ENCODE measurements around the gene RUNX3. TPM values are rescaled to one million over a fixed set of nuclear protein-coding genes. Genes with fewer than 3 reads are reported as not detected.

RUNX3 gene
- total RNA-seq, 1 experiment from 2014 or later: 22.6 TPM

GRCh38 chr1:24910210-24910609, 19.9 kb downstream of the RUNX3 start:
- Histone ChIP-seq H3K27ac (ENCODE audit: low read depth, low read length) (no peak overlapping the region), H3K4me1 (ENCODE audit: control insufficient read depth in 1 of 2, insufficient read depth in 2 of 2, low read length in 2 of 2) (no peaks in the 10 kb centered on the region), H2AFZ (ENCODE audit: low read depth, low read length, poor library complexity, severe bottlenecking) (no peak overlapping the region), H3K27me3 (ENCODE audit: insufficient read depth, low read length) (no peaks in the 10 kb centered on the region), H3K79me2 (ENCODE audit: insufficient read depth, low read length) (no peaks in the 10 kb centered on the region), H4K20me1 (ENCODE audit: insufficient read depth) (no peaks in the 10 kb centered on the region), H3K36me3 (ENCODE audit: control insufficient read depth in 1 of 2, insufficient read depth in 2 of 2, low read length in 2 of 2) (peaks cover 0 to 5% of the 10 kb centered on the region in 2 experiments; a peak in 1 of 4 replicates), H3K4me3 (replicated peaks in 1 of 2; ENCODE audit: low read depth in 1 of 2, low read length in 2 of 2) (no peak overlapping the region), H3K9me3 (ENCODE audit: control insufficient read depth in 1 of 2, insufficient read depth in 1 of 2, low read depth in 1 of 2, low read length in 2 of 2) (no peaks in the 10 kb centered on the region; a peak in 1 of 4 replicates), H3K9ac (ENCODE audit: low read length) (no peak overlapping the region), H3K4me2 (ENCODE audit: low read length) (no peak overlapping the region), H3K9me2 (ENCODE audit: insufficient read depth) (no peaks in the 10 kb centered on the region)
- no peak for DNase-seq (ENCODE audit: low read depth, low spot score)
- RAD21 ChIA-PET (ENCODE audit: low non-redundant PET in 1 of 2, low total read pairs in 2 of 2, uncharacterized antibody in 2 of 2, unreplicated experiment in 2 of 2): interaction anchor here in 1 of 2 experiments (0.5 kb wide), 1 partner anchor 58 kb away, joined by 3 read pairs; no protein-coding TSS in a partner anchor
- BruUV-seq (replicated peaks): no TSS peak
- intact Hi-C loops (cut with micrococcal nuclease): no loop called here
- TF ChIP-seq MAX (IDR thresholded peaks at IDR 0.05) (no peak), SP1 (IDR thresholded peaks at IDR 0.05; ENCODE audit: low read depth) (no peak)
- POLR2A ChIA-PET: no interaction called here
- CTCF ChIA-PET: no interaction called here
- ATAC-seq: no peak

- TF ChIP-seq, protein P1, sequence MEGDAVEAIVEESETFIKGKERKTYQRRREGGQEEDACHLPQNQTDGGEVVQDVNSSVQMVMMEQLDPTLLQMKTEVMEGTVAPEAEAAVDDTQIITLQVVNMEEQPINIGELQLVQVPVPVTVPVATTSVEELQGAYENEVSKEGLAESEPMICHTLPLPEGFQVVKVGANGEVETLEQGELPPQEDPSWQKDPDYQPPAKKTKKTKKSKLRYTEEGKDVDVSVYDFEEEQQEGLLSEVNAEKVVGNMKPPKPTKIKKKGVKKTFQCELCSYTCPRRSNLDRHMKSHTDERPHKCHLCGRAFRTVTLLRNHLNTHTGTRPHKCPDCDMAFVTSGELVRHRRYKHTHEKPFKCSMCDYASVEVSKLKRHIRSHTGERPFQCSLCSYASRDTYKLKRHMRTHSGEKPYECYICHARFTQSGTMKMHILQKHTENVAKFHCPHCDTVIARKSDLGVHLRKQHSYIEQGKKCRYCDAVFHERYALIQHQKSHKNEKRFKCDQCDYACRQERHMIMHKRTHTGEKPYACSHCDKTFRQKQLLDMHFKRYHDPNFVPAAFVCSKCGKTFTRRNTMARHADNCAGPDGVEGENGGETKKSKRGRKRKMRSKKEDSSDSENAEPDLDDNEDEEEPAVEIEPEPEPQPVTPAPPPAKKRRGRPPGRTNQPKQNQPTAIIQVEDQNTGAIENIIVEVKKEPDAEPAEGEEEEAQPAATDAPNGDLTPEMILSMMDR (IDR thresholded peaks at IDR 0.05 in 2 of 3, conservative IDR thresholded peaks at IDR 0.05 in 1 of 3; ENCODE audit: borderline replicate concordance in 1 of 3, insufficient read depth in 1 of 3, low read depth in 2 of 3, low read length in 2 of 3): peak in 2 of 3 experiments; percentile 42 to 46; a peak in 4 of 6 replicates
- TF ChIP-seq EZH2 (IDR thresholded peaks at IDR 0.05): no peak
- no peaks in the 10 kb centered on the region; a peak in 1 of 4 replicates for H3K9me3 ChIP-seq (ENCODE audit: control insufficient read depth in 1 of 2, insufficient read depth in 1 of 2, low read depth in 1 of 2, low read length in 2 of 2)
- H3K36me3 ChIP-seq (ENCODE audit: control insufficient read depth in 1 of 2, insufficient read depth in 2 of 2, low read length in 2 of 2): peaks cover 0 to 5% of the 10 kb centered on the region in 2 experiments; a peak in 1 of 4 replicates
- no peaks in the 10 kb centered on the region for H3K4me1 ChIP-seq (ENCODE audit: control insufficient read depth in 1 of 2, insufficient read depth in 2 of 2, low read length in 2 of 2)
- H3K9me2 ChIP-seq (ENCODE audit: insufficient read depth): no peaks in the 10 kb centered on the region
- BruUV-seq (replicated peaks): no TSS peak
- no peak overlapping the region for H3K27ac ChIP-seq (ENCODE audit: low read depth, low read length)
- CTCF ChIA-PET: no interaction called here
- H3K27me3 ChIP-seq (ENCODE audit: insufficient read depth, low read length): no peaks in the 10 kb centered on the region
- DNase-seq (ENCODE audit: low read depth, low spot score): no peak
- H3K4me3 ChIP-seq (replicated peaks in 1 of 2; ENCODE audit: low read depth in 1 of 2, low read length in 2 of 2): no peak overlapping the region
- H3K4me2 ChIP-seq (ENCODE audit: low read length): no peak overlapping the region
- RAD21 ChIA-PET (ENCODE audit: low non-redundant PET in 1 of 2, low total read pairs in 2 of 2, uncharacterized antibody in 2 of 2, unreplicated experiment in 2 of 2): no interaction called here
- H3K9ac ChIP-seq (ENCODE audit: low read length): no peak overlapping the region
- H3K79me2 ChIP-seq (ENCODE audit: insufficient read depth, low read length): no peaks in the 10 kb centered on the region
- POLR2A ChIA-PET: no interaction called here
- H2AFZ ChIP-seq (ENCODE audit: low read depth, low read length, poor library complexity, severe bottlenecking): no peak overlapping the region
- intact Hi-C loops (cut with micrococcal nuclease): no loop called here
- ATAC-seq: peak; percentile 85
- no peaks in the 10 kb centered on the region for H4K20me1 ChIP-seq (ENCODE audit: insufficient read depth)
Measured at GRCh38 chr1:24909388-24909898, 20.6 kb downstream of the RUNX3 start.
